Measurements from ENCODE around the gene CAMSAP2. TPM values are rescaled to one million over a fixed set of nuclear protein-coding genes. Genes with fewer than 3 reads are reported as not detected.
"Not testable (repeated sequence)": the region's sequence is repeated elsewhere in the genome, so short reads cannot be mapped to it uniquely, and the experiment has no call there.

Gene CAMSAP2
- total RNA-seq, 1 donor from 2014 or later: 130 TPM

DNA sequence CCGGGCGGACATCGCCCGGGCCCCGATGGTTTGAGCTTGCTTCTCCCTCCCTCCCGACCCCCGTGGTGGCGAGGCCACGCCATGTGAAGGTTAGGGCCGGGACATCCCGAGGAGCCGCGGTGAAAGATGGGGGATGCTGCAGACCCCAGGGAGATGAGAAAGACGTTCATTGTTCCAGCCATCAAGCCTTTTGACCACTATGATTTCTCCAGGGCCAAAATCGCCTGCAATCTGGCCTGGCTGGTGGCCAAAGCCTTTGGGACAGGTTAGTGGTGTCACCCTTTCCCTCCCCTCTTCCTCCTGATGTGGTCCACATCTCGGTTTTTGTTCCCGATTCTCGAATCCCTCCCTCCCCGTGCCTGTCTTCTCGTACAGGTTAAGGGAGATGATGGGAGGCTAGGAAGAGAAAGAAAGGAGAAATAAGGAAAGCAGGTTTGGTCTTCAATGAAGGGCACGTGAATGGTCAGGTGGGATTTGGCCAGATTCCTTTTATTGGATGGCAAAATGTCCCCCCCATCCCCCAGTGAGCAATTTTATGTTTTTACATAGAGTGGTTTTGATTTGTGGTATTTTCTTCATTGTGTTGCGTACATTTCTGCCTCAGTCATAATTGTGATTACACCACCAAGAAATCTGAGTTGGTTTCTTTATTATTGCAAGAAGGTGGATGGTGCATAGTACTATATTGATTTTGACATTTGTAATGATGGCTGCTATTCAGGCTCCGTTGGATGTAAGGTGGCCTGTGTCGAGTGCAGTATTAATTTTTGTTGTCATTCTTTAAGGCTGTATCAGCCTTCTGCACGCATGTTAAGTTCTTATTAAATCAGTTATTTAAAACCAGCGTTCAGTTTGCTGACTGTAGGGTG, 1.2 kb downstream of the CAMSAP2 start:
- no peak for DNase-seq

DNA sequence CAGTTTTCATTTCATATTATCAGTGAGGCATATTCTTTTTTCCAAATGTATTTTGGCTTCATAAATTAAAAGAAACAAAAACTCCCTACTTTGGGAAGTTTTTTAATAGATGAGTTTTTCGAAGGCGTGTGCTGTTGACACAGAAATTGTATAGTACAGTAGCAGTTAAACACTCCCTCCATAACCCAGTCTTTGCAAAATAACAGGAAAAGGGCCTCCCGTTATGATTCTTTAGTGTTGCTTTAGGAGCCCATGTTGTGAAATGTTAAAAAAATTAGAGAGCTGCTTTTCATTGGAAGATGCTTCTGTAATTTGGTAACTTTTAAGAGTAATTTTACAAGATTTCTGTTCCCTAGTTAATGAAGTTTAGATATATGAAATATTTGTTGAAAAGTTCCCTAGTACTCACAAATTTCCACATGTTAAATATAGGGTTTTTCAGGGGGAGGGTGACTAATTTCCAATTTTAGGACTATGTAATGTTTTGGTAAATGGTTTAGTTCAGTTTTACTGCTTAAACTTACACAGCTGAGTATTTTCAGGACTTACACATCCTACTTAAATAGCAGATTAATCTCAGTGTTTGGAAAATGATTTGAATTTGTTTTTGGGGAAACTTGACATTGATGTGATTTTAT, 2.0 kb downstream of the CAMSAP2 start:
- DNase-seq: no peak

DNA sequence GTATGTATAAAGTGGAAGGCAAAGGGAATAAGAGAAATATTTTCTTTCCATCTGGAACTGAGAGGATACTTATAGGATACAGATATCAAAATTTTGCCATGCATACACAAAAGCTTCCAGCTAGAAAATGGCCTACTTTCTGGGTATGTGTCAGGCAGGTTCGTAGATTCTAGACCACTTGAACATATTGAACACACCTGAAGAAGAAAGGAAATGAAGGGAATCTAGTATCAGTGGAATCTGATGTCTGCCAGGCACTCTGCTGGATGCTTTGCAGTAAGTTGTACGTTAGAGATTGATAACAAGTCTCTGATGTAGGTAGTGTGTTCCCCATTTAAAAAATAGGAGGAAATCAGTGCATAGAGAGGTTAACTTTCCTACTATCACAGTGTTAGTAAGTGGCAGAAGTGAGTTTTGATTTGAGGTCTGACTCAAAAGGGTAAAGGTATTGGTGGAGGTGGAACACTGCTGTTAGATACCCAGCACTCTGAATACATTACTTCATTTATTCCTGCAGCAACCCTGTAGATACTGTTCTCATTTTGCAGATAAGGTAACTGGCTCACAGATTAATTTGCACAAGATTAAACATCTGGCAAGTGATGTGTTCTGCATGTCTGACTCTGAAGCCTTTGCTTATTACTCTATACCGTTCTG, 3.0 kb downstream of the CAMSAP2 start:
- no peak for DNase-seq

DNA sequence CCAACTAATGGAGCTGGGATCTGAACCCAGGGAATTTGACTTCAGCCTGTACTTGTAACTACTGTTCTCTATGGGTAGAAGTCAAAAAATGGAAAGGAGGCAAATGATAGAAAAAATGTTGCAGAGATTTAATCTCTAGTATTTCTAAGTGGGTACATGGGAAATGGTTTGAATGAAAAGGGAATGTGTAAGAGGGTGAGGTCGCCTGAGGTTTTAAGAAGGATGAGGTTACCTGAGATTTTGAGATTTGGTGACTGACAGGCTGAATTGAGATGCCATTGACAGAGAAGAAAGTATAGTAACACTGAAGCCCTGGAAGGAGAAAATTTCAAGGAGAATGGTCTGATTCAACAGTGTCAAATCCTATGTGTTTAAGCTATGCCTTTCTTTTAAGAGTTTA, 5.5 kb downstream of the CAMSAP2 start:
- no peak for DNase-seq

DNA sequence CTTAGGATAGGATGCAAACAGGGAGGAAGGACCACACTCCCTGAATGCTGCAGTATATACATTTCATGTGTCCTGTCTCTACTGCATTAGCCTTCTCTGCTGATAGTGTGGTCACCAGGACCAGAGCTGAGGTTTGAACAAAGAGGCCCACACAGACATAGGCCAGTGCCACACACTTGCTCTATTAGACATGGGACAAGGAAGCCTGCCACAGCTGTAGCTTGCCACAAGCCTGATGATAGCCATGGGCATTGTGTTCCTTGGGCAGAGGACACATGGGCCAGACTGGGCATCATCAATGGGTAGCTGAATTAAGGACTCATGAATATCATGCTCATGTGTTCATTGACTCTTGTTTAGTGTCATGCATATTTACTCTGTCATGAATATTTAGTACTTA, 10.4 kb downstream of the CAMSAP2 start:
- peak; percentile 11 for DNase-seq

DNA sequence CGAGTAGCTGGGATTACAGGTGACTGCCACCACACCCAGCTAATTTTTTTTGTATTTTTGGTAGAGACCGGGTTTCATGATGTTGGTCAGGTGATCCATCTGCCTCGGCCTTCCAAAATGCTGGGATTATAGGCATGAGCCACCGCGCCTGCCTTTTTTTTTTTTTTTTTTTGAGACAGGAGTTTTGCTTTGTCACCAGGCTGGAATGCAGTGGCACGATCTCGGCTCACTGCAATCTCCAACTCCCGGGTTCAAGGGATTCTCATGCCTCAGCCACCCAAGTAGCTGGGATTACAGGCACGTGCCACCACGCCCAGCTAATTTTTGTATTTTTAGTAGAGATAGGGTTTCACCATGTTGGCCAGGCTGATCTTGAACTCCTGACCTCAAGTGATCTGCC, 12.1 kb downstream of the CAMSAP2 start:
- not testable (repeated sequence) for DNase-seq

DNA sequence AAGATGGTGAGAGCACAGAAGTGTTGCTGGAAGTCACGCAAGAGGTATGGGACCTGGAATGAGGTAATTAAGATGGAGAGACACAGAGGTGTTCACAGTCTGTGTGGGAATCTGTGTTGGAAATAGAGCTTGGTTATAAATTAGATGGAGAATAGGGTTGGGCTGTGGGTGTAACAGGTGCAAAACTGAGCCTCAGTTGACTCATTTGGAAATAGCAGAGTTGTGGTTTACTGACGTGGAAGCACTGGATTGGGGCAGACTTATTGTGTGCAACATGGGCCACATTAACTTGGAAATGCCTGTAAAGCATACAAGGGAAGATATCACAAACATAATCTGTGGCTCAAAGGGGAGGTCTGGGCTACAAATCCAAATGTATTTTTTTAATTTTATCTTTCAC, 13.0 kb downstream of the CAMSAP2 start:
- DNase-seq: no peak

DNA sequence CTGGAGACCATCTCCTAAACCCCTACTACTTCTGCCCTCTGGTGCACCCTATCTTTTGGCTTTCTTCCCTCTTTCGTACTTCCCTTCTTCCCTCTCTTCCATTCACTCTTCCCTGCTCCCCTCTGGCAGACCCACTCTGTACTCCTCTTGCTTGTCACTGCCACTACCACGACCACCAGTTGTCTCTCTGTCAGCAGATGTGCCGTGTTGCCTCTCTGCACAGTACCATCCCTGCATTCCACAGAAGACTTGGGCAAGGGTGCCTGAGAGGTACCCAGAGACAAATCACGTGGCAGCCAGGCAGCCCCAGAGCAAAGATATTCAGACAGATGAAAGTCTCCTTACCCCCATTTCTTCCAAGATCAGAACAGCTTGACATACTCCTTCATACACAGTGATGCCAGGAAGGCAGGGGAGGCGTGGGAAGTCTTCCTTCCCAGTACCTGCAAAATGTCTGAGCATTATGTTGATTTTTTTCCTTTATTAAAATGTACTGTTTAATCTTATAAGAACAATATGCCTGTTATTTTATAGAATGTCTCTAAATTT, 15.0 kb downstream of the CAMSAP2 start:
- DNase-seq: no peak

DNA sequence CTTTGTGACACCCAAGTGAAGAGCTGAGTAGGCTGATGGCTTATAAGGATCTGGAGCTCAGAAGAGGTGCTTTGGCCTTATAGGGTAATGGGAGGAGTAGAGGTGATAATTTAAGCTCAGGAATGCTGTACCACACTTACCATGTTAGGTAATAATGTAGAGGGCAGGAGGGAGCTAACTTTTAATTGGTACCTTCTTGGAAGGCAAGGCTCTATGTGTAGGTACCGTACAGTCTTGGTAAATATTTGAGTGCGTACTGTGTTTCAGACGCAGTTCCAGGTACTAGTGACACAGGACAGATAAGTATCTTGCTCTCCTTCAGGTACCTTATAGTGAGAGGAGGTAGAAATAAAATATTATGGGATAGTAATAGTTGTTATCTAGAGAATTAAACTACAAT, 16.8 kb downstream of the CAMSAP2 start:
- no peak for DNase-seq

DNA sequence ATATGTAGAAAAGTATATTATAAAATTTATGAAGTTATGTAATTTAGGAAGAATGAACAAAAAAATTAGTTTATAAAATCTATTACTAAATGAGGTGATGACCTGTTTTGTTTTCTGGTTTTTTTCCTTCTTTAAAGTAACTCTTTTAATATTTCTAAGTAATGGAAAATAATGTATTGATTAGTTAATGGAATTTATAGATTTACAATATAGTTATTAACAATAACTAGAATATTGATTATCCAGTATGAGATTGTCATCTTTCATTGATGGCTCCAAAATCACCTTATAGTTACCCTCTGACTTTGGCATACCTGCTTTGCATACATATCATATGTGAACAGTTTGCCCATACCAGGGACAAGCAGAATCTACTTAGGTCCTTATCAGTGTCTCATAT, 23.4 kb downstream of the CAMSAP2 start:
- DNase-seq: no peak

DNA sequence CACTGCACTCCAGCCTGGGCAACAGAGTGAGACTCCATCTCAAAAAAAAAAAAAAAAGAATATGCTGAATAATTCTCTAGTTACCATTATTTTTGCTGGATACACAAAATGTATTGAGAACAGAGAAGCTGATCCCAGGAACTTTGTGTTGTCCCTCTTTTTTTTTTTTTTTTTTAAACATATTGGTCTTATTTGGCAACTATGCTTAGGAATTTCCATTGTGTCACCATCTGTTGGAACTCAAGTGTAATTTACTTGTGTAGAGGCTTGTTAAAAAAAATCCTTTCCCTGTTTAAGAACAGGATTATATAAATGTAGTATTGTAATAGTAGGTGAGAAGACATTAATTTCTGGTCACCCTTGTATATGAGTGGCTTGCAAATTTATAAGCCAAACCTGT, 28.6 kb downstream of the CAMSAP2 start:
- no peak for DNase-seq

DNA sequence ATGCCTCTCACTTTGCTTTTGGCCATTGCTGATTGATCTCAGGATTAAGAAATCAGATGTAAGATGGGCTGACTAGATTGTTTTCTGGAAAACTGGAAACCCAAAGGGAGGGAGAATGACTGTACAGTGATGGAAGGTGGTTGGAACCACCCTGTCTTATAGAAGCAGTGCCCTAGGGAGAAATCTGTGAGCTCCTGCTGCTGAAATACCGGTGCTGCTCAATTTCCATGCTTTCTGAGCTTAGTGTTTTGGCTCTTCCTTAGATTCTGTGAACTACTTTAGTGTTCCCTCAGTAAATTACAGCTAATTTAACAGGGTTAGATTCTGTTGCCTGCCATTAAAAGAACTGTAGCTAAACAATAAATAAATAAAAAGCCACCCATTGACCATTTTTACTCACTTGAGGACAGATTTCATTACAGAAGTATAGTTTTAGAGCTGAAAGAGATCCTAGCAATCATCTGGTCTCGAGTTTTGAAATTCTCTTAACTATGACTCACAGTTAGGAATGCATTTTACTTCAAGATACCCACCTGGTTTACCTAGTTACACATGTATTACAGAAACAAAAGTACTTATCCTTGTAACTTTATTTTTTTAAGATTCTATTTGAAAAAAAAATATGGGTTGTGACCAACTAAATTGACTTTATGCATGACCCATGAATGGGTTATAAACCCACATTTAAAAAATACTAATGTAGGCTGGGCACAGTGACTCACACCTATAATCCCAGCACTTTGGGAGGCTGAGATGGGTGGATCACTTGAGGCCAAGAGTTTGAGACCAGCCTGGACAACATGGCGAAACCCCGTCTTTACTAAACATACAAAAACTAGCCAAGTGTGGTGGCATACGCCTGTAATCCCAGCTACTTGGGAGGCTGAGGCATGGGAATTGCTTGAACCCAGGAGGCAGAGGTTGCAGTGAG, 33.2 kb downstream of the CAMSAP2 start:
- no peak for DNase-seq

DNA sequence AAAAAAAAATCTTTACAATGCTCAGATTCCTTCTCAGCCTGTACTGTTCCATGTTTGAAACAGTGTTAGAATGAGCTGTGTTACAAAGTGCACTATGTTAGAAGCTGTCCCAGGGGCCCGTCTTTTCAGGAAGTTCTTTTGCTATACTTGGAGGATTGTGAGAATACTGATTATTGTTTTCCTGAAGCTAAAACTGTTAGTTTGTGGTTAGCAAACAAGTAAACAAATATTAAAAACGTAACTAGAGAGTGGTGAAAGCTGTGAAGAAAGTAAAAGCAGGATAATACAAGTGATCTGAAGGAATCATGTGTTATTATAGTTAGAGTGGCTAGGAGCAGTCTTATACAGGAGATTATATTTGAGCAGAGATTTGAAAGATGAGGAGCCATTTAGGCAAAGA, 35.6 kb downstream of the CAMSAP2 start:
- DNase-seq: no peak

DNA sequence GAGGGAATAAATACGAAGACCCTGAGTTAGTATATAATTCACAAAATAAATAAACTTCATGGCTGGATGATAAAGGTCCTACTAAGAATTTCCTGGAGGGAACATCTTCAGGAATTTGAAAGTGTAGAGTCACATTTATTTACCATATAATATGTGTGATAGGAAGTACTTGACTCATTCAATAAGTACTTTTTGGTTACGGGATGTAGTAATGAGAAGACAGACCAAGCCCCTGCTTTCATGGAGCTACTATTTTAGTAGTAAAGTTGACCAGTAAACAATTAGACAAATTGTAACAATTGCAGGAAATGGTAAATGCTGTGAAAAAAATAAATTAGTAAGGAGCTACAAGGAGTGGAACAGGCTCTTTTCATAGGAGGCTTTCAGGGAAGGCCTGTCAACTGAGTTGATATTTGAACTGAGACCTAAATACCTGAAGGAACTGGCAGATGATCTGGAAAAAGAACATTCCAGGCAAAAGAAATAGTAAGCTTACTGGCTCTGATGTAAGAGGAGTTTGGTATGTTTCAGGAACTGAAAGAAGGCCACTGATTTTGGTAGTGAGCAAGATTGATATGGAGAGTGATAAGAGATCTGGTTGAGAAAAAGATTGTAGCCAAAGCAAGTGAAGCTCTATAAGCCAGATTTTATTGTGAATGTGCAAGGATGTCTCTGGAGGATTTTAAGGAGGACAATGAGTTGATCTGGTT, 36.2 kb downstream of the CAMSAP2 start:
- DNase-seq: no peak

DNA sequence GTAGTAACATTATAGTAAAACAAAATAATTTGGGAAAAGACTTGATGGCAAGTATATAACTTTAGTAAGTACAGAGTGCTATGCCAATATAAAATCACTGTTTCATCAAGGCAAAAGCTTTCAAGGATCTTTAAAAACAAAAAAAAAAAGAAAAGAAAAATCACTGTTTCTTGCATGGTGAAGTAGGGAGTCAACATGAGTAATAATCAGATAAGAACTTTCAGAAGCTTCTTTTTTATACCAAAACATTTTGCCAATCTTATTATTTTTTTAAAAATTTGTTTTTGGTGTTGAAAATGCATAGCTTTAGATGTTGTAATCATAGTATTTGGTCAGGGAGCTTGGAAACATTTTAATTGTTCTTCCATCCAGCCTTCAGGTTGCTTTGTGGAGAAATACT, 37.2 kb downstream of the CAMSAP2 start:
- no peak for DNase-seq

DNA sequence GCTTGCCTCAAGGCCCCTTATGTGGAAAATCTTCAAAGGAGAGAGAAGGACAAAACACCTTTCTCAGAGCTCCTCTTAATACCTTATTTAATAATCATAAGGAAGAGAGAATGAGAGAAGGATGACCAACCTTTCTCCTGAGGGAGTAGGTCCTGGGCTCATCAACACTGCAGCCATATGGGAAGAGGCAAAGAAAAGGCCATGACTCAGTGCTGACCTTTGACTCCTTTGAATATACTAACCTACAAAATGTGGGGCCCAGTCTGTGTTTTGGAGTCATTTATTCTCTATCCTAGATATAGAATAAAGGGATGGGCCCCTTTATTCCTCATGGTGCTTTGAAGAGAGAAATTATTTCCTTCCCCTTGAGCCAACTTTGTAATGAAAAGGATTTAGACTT, 38.3 kb downstream of the CAMSAP2 start:
- DNase-seq: no peak

DNA sequence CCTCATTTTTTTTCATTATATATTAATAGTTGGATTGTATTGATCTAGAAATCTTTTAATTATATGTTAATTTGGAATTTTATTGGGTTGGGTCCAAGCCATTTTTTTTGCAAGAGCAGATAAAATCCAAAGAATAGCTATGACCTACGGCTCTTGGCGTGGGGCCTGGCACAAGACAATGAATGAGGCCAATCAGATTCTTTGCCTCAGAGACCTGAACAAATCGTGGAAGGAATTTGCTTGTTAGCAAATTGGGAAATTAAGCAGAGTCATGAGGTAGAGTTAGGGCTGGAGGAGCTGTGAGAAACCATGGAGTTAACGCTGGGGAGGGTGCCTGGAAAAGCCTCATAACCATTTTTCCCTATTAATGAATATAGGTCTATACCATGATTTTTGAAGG, 40.1 kb downstream of the CAMSAP2 start:
- DNase-seq: no peak

DNA sequence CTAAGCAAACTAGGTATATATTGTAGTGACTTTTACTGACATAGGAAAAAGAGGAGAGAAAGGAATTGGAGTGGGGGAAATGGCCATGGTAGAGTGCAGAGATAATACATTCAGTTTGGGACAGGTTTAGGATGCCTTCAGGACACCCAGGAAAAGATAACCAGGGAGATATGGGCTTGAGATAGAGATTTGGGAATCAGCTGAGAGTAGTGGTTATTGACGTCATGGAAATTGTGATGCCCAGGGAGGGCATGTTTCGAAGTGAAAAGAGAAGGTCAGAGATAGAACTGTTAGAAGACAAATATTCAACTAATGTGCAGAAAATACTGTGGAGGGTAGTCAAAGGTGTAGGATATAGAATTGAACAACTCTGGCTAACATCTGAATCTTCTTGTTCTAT, 40.6 kb downstream of the CAMSAP2 start:
- no peak for DNase-seq

DNA sequence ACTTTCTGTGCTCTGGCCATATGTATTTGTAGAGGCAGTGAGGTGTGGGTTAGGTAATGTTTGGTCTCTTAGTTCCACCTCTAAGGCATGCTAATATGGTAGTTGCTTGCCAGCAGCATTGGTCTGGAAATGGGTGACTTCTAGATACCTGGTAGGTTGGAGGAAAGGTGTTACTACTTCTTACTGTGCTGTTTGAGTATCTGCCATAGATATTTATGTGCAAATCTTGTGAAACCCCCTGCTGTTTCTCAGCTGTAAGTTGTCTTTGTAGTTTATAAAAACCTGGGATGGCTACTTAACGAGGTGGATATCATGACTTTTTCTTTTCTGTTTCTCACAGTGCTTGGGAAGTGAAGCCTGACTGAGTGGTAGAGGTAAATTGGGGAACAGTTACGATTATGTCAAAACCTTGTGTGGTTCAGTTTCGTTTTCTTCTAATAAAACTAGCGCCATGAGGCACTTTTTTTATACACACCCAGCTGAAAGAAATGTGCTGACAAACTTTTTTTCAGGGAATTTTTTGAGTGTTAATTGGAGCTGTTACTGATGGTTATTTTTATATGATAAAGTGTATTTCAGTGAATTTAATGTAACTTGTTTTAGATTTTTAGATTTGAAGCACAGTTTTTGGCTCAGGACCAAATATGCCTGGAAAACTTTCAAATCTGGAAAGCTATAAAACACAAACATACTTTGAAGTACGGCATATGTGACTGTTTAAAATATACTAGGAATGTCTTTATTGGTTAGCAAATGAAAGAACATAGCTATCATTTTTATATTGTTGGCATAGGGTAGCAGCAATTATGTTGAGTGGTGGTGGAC, 42.1 kb downstream of the CAMSAP2 start:
- DNase-seq: no peak

DNA sequence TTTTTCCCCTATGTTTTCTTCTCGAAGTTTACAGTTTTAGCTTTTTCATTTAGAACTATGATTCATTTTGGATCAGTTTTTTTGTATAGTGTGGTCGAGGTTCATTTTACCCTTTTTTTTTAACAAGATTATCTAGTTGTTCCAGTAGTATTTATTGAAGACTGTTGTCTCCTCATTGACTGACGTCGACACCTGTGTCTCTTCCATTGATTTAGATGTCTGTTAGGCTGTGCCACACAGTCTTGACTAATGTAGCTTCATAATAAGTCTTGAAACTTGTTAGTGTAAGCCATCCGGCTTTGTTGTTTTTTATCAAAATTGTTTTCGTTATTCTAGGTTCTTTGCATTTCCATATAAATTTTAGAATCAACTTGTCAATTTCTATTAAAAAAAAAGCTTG, 45.2 kb downstream of the CAMSAP2 start:
- no peak for DNase-seq

DNA sequence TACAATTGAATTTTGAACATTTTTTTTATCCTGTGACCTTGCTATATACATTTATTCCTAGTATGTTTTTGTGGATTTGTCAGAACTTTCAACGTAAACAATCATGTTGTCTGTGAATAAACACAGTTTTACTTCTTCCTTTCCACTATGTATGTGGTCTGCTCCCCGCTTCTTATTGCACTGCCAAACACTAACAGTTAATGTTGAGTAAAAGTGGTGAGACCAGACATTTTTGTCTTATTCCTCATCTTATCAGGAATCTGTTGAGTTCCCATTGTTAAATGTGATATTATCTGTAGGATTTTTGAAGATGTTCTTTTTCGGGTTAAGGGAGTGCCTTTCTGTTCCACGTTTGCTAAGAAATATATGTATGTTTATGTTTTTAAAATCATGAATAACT, 45.9 kb downstream of the CAMSAP2 start:
- DNase-seq: no peak
